NCI-H1092 treated with DMSO at 0.1 percent for 48 hours (cell line): ENCODE data around the gene TSC1.
"Not testable (repeated sequence)": the region's sequence is repeated elsewhere in the genome, so short reads cannot be mapped to it uniquely, and the experiment has no call there.

ENCODE experiments used
- DNase-seq: peaks from one replicate; lab custom pipeline; 2025; lab: John Stamatoyannopoulos, UW

TSC1 gene

GRCh38 chr9:132944294-132945185, at the start of gene TSC1:
TSS of gene TSC1 (minus strand) at chr9:132944616. CDS start at chr9:132928872, 15,744 bp downstream.
- DNase-seq = peak; percentile 92

- DNase-seq = no peak
Measured at GRCh38 chr9:132993511-132993939, 49.1 kb upstream of the TSC1 start.

- DNase-seq = no peak
Measured at GRCh38 chr9:132991351-132992300, 47.2 kb upstream of the TSC1 start.

- no peak for DNase-seq
Measured at GRCh38 chr9:132990781-132991180, 46.4 kb upstream of the TSC1 start.

GRCh38 chr9:132989998-132990557, 45.7 kb upstream of the TSC1 start:
- DNase-seq = not testable (repeated sequence)

DNA sequence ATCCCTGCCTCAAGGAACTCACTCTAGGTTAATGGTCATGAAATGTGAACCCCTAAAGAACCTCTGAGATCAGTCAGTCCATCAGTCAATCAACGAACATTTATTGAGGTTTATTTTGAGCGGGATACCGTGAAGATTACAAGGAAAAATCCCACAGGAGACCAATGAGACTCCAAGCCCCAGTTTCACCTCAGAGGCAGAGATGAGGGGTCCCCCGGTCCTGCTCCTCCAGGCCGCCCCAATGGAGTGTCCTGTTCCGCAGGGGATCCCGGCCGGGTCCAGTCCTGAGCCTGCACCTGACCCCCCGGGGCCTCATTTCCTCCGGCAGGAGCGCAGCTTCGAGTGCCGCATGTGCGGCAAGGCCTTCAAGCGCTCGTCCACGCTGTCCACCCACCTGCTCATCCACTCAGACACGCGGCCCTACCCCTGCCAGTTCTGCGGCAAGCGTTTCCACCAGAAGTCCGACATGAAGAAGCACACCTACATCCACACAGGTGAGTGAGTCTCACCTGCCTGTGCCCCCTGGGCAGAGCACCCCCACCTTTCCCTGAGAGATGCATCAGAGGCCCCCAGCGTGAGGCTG, 45.1 kb upstream of the TSC1 start:
- no peak for DNase-seq

DNA sequence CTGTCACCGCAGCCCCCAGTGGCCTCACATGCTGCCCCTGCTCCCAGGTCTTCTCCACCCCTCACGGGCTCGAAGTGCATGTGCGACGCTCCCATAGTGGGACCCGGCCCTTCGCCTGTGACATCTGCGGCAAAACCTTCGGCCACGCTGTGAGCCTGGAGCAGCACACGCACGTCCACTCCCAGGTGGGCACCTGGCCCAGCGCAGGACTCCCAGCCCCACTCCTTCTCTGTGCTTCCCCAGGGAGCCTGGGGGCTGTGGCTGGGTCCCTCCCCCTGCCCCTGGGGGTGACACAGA, 44.5 kb upstream of the TSC1 start:
- no peak for DNase-seq

- DNase-seq = no peak
Measured at GRCh38 chr9:132988244-132989013, 44.0 kb upstream of the TSC1 start.

GRCh38 chr9:132986640-132987620, 42.5 kb upstream of the TSC1 start:
- DNase-seq = no peak

DNA sequence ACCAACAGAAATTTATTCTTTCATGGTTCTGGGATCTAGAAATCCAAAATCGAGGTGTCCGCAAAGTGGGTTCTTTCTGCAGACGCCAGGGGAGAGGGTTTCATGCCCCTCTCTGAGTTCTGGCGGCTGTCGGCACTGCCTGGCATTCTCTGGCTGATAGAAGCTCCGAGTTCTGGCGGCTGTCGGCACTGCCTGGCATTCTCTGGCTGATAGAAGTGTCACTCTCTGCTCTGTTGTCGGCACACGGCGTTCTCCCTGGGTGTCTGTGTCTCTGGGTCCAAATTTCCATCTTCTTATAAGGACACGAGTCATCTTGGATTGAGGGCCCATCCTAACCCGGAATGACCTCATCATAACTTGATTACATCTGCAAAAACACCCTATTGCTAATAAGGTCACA, 41.7 kb upstream of the TSC1 start:
- no peak for DNase-seq

- DNase-seq = no peak
Measured at GRCh38 chr9:132985489-132985888, 41.1 kb upstream of the TSC1 start.

GRCh38 chr9:132985071-132985350, 40.6 kb upstream of the TSC1 start:
- DNase-seq = no peak

GRCh38 chr9:132984202-132985070, 40.0 kb upstream of the TSC1 start:
- no peak for DNase-seq

DNA sequence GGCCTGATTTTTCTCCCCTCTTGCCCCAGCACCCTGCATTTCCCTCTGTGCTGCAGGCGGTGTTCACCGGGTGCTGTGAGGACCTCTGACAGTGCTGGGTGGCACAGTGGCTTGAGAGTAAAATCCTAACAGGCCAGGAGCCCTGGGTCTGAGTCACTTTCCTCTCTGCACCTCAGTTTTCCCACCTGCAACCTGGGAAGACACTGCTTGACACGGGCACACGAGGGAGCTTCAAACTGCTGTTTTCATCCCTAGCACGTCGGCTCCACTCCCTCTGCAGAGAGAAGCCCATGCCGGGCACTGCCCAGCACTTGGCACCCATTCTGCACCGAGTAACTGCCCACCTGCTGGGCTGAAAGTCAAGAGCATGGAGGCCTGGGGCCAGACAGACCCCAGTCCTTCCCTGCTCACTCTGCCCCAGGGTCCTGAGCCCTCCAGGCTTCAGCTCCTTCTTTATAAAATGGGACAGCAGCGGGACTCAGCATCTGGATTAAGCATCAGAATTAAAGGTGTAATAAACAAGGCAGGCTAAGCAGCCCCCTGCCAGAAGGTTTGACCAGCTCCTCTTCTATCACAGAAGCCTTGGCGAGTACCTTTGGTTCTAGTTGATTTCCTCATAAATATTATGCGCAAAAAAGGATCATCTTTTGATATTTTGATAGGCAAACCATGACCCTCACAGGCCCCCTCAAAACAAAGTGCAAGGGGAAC, 39.2 kb upstream of the TSC1 start:
- no peak for DNase-seq

DNA sequence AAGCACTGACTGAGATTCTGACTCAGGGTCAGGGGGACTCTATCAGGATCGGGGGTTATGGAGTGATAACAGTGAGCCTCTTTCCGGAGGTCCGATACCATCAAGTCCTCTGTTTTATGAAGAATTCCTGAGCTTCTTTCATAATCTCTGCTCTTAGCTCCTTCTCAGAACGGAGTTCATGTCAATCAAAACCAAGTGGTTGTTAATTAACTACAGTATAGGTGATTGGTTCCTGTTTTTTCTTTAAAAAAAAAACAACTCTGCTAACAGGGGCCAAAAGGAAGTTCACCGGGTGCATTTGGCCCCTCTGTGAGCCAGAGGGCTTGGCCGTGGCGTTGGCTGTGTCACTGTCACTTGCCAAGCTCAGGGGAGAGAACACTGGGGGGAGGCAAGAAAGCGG, 38.0 kb upstream of the TSC1 start:
- no peak for DNase-seq

GRCh38 chr9:132980157-132980556, 35.7 kb upstream of the TSC1 start:
- DNase-seq = no peak

DNA sequence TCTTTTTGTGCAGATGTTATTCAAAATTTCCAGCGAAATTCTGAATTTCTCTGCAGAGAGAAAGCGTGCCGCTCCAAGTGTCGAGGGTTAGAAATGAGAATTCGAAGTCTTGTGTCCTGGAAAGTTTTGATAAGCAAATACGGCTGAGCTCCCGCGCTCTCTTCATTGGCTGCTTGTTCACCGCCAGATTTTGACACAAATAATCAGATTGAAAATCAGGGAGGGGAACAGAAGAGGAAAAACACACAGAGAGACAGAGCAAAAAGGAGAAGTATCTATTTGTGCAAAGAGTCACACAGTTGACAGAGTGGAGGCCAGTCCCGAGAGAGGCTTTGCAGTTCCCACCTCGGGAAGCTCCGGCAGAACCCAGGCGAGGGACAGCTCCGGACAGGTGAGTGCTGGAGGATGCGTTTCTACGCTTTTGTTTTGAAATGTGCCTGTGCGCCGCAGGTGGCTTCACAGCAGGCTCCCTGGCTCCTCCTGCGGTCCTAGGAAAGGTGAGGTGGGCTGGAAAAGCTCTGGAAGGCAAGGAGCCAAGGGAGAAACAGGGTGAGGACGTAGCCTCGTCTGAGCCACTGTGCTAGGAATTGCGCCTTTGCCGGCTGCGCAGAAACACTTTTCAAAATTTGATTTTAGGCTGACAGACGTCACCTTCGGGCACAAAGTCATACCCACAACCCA, 34.2 kb upstream of the TSC1 start, which contains the start of gene GFI1B:
GFI1B (plus strand) TSS at position 244 of the 681 bp plus-strand sequence. CDS start 7,985 bp downstream, outside the sequence.
- no peak for DNase-seq

DNA sequence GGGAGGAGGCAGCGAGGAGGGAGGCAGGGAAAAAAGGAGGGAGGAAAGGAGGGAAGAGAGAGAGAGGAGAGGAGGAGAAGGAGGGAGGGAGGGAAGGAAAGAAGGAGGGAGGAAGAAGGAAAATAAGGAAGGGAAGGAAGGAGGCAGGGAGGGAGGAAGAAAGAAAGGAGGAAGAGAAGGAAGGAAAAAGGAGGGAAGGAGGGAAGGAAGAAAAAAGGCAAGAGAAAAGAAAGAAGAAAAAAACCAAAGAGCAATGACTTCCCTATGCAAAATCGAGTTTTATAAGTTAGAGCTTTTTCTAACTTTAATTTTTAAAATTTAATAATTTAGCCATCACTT, 33.7 kb upstream of the TSC1 start:
- DNase-seq = no peak
